ENCODE results near the gene TBP.

- TF ChIP-seq, protein P1, sequence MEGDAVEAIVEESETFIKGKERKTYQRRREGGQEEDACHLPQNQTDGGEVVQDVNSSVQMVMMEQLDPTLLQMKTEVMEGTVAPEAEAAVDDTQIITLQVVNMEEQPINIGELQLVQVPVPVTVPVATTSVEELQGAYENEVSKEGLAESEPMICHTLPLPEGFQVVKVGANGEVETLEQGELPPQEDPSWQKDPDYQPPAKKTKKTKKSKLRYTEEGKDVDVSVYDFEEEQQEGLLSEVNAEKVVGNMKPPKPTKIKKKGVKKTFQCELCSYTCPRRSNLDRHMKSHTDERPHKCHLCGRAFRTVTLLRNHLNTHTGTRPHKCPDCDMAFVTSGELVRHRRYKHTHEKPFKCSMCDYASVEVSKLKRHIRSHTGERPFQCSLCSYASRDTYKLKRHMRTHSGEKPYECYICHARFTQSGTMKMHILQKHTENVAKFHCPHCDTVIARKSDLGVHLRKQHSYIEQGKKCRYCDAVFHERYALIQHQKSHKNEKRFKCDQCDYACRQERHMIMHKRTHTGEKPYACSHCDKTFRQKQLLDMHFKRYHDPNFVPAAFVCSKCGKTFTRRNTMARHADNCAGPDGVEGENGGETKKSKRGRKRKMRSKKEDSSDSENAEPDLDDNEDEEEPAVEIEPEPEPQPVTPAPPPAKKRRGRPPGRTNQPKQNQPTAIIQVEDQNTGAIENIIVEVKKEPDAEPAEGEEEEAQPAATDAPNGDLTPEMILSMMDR (IDR thresholded peaks at IDR 0.05; ENCODE audit: insufficient read depth, low read length), result no peak
- no peak for TF ChIP-seq GABPA (IDR thresholded peaks at IDR 0.05; ENCODE audit: low read depth)
These were observed 41.9 kb upstream of the TBP start for GRCh38 chr6:170512249-170512648.
